Kidney epithelial cell (primary cell): ENCODE measurements around the gene ZNF750. TPM values are rescaled to one million over a fixed set of nuclear protein-coding genes. Genes with fewer than 3 reads are reported as not detected.

ENCODE experiments used
- DNase-seq: peaks from one replicate; pipeline ENCODE4 v3.0.0-alpha.2; 2010; ENCODE audit warnings: low read depth
- H3K27me3 ChIP-seq: 2 replicates; pipeline ENCODE4 v1.6.0; 2011; ENCODE audit warnings: low read length; ENCODE audit not compliant: control insufficient read depth, insufficient read depth
- H3K36me3 ChIP-seq: 2 replicates; pipeline ENCODE4 v1.5.1; 2011; ENCODE audit warnings: low read length; ENCODE audit not compliant: control insufficient read depth, insufficient read depth
- H3K4me3 ChIP-seq: 2 replicates; pipeline ENCODE4 v1.5.1; 2011; ENCODE audit warnings: low read depth, mild to moderate bottlenecking, control low read depth, low read length
- total RNA-seq: library from RNA; depleted of rRNA; stranded (reverse); fragments of >200 nt; gene quantifications from 2 replicates; pipeline ENCODE4 v1.2.3, GENCODE V29; 2015
- TF ChIP-seq, protein P1 (sequence below): IDR thresholded peaks from 2 replicates; pipeline ENCODE4 v1.5.1; 2011; ENCODE audit warnings: mild to moderate bottlenecking, moderate library complexity, low read length, control low read depth, inconsistent platforms; ENCODE audit not compliant: insufficient read depth, poor library complexity, severe bottlenecking

ZNF750 gene
- total RNA-seq, 1 donor from 2014 or later: 0.84 TPM

DNA sequence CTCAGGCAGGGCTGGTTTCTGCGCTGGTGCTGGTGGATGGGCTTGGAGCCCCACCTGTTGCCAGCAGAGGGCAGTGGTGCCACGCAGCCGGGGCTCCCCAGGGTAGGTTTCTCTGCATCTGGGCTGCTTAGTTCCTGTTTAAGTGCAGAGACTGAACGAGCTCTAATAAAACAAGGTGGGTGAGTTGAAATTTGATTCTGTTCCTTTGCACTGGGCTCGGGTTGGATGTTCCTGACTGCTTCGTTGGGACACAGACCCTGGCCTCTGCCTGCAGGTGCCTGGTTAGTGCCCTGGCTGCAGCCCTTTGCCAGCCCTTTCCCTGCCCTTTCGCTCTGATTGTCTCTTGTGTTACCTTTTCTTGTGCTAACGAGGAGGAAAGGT lies 57.9 kb downstream of the ZNF750 start:
- TF ChIP-seq, protein P1, sequence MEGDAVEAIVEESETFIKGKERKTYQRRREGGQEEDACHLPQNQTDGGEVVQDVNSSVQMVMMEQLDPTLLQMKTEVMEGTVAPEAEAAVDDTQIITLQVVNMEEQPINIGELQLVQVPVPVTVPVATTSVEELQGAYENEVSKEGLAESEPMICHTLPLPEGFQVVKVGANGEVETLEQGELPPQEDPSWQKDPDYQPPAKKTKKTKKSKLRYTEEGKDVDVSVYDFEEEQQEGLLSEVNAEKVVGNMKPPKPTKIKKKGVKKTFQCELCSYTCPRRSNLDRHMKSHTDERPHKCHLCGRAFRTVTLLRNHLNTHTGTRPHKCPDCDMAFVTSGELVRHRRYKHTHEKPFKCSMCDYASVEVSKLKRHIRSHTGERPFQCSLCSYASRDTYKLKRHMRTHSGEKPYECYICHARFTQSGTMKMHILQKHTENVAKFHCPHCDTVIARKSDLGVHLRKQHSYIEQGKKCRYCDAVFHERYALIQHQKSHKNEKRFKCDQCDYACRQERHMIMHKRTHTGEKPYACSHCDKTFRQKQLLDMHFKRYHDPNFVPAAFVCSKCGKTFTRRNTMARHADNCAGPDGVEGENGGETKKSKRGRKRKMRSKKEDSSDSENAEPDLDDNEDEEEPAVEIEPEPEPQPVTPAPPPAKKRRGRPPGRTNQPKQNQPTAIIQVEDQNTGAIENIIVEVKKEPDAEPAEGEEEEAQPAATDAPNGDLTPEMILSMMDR: peak; percentile 99
- Histone ChIP-seq H3K27me3 (no peaks in the 10 kb centered on the region), H3K4me3 (no peak overlapping the region), H3K36me3 (no peaks in the 10 kb centered on the region)
- peak; percentile 23 for DNase-seq

DNA sequence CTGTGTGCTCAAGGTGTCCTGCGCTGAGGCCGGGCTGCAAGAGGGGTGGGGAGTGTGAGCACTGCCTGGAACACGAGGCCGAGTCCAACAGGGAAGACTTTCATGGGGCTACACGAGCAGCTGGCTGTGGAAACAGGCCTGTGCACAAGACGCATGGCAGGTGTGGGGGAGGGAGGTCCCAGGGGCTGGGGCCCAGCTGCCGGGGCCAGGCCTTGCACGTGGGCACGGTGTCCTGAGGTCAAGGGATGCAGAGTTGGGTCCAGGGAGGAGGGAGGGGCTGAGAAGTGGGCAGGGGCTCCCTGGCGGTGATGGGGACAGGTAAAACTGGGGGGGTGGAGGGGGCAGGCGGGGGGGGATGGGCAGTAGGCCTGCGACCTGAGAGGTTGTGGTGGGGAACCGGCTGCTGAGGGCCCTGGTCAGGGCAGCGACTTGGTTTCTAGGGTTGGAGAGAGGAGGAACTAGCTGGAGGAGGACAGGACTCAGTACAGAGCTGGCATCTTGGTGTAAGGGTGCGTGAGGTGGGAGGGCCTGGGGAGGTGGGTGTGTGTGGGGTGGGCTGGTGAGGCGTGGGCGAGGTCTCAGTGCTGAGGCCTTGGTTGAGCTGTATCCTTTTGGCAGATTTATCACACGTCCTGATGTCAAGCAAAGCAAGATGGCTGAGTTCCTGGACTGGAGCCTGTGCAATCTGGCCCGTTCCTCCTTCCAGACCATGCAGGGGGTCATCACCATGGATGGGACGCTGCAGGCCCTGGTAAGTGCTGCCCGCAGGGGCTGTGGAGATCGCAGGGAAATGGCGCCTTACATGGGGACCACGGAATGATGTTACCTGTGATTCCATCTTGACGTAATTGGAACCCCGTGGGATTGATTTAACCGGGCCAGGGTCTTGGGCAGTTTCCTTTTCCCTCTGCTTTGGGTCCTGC lies 58.6 kb downstream of the ZNF750 start:
- TF ChIP-seq, protein P1: no peak
- no peaks in the 10 kb centered on the region for H3K36me3 ChIP-seq
- H3K27me3 ChIP-seq: no peaks in the 10 kb centered on the region
- no peak overlapping the region for H3K4me3 ChIP-seq
- DNase-seq: no peak

DNA sequence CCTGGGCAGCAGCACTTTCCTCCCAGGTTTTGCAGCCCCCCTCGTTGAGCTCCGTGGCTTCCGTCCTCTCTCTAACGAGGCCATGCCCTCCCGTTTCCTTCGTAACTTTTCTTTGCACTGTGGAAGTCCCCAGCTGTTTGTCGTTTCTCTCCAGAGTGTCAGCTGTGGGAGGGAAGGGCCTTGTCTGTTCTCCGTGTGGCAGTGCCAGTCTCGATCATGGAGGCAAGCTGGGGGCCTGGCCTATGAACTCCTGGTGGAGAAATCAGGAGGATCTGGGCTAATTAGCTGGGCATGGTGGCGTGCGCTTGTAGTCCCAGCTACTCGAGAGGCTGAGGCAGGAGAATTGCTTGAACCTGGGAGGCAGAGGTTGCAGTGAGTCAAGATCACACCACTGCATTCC lies 59.6 kb downstream of the ZNF750 start:
- Histone ChIP-seq H3K27me3 (no peaks in the 10 kb centered on the region), H3K4me3 (no peak overlapping the region), H3K36me3 (no peaks in the 10 kb centered on the region)
- DNase-seq: no peak
- TF ChIP-seq, protein P1: no peak

DNA sequence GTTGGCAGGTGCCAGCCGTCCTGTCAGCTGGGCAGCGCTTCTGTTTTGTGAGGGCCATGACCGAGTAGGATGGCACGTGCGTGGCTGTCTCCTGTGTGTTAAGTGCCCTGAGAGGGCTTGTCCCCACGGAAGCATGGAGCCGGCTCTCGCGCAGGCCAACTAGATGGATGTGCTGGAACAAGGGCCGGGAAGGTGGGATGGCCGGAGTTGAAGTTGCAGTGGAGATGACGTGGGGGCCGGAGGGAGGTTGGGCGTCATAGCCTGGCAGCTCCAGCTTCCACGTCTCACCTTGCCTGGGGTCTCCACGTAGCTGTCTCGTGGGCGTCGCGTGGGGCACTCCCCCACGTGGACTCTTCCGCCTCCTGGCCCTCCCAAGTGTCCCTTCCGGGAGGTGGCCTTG lies 60.3 kb downstream of the ZNF750 start:
- H3K4me3 ChIP-seq: no peak overlapping the region
- TF ChIP-seq, protein P1: no peak
- H3K36me3 ChIP-seq: no peaks in the 10 kb centered on the region
- no peak for DNase-seq
- no peaks in the 10 kb centered on the region for H3K27me3 ChIP-seq

Other genes starting within 250 kb of the ZNF750 start
- gene WDR45B, start 191.6 kb downstream of the ZNF750 start, total RNA-seq: 98.2 and 102 TPM in 2 replicates
- 5.3 and 7.3 TPM in 2 replicates for gene RAB40B, start 141.3 kb downstream of the ZNF750 start, total RNA-seq
- gene FN3KRP, start 123.3 kb downstream of the ZNF750 start, total RNA-seq: 22.0 and 25.3 TPM in 2 replicates
- gene FN3K, start 104.4 kb downstream of the ZNF750 start, total RNA-seq: 5.8 and 12.1 TPM in 2 replicates
- gene TBCD, start 88.0 kb downstream of the ZNF750 start, total RNA-seq: 69.6 and 79.6 TPM in 2 replicates
- gene METRNL, start 239.6 kb upstream of the ZNF750 start, total RNA-seq: 91.5 and 97.0 TPM in 2 replicates